Astrocyte of the hippocampus (primary cell): ENCODE data around the gene UGT1A9.
A peak's percentile ranks its signal among the peaks of the same experiment; 100 is the strongest.
"Not testable (repeated sequence)": the region's sequence is repeated elsewhere in the genome, so short reads cannot be mapped to it uniquely, and the experiment has no call there.

Experiments used
- DNase-seq: peaks from one replicate; pipeline ENCODE4 v3.0.0; 2011; ENCODE audit warnings: low read depth, low spot score

The UGT1A9 gene

DNA sequence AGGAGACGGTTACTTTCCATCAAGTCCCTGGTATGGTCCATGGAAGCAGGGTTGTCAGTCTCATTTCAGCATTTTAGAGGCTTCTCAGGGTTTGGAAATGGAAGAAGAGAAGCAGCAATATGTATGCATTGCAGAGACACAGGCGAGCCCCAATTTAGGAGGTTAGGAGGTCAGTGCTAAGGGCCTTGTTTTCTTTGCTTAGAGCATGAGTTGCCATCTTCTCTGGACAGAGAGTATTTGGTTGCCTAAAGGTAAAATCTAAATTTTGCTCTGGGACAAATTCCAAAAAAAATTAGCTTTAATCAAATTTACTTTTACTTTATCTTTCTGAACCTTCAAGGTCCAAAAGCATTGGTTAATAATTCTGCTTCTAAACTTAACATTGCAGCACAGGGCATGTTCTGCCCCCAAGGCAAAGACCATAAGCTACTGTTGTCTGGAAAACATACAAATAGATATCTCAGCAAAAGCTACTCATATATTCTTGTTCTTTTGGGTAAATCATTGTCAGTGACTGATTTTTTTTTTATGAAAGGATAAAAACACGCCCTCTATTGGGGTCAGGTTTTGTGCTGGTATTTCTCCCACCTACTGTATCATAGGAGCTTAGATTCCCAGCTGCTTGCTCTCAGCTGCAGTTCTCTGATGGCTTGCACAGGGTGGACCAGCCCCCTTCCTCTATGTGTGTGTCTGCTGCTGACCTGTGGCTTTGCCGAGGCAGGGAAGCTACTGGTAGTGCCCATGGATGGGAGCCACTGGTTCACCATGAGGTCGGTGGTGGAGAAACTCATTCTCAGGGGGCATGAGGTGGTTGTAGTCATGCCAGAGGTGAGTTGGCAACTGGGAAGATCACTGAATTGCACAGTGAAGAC is at the start of gene UGT1A9:
UGT1A9 (plus strand) TSS at position 609 of the 872 bp plus-strand sequence; CDS start at position 646, 37 bp downstream.
- no peak for DNase-seq

DNA sequence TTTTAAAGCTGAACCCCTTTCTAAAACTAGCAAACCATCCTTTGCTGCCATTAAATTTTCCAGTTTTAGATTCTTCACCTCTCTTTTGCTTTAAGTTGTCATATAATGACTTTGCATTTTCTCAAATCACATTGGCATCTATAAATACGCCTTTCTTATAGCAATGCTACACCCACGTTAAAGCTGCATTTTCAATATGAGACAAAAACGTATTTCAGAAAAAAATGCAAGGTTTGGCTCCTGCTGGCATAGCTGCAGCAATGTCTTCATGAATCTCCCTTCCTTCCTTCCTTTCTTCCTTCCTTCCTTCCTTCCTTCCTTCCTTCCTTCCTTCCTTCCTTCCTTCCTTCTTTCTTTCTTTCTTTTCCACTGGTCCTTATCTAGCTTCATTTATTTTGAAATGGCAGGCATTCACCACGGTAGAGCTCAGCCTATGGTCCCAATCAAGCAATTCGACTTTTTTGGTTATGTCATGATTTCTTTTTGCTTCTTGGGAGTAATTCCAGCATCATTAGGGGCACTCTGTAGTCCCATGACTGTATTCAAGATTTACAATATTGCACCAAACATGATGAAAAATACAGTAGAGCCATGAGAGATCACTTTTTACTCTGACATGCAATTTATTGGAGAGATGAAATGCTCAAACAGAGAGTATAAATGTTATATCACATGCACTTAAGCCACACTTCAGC is 44.2 kb upstream of the UGT1A9 start:
- no peak for DNase-seq

DNA sequence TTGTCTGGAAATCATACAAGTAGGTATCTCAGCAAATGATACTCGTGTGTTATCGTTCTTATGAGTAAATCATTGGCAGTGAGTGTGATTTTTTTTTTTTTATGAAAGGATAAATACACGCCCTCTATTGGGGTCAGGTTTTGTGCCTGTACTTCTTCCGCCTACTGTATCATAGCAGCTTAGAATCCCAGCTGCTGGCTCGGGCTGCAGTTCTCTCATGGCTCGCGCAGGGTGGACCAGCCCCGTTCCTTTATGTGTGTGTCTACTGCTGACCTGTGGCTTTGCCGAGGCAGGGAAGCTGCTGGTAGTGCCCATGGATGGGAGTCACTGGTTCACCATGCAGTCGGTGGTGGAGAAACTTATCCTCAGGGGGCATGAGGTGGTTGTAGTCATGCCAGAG is 35.4 kb upstream of the UGT1A9 start, which contains the start of gene UGT1A10:
UGT1A10 (plus strand) TSS at position 143 of the 400 bp plus-strand sequence; CDS start at position 218, 75 bp downstream.
- DNase-seq: not testable (repeated sequence)

DNA sequence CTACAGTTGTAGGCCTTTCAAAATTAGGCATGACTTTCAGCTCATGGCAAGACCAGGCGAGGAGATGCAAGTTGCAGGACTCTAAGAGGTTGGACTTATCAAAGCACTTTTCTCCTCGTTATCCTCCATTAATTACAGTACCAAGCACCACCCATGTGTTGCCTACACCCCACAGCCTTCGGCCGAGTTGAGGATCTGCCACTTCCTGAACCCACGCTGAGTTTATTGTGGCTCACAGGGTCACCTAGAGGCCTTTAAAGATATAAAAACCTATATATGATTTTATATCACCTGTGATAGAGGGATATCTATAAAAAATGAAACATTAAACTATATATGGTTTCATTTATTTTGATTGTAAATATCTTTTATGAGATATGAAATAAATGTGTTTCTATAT is 32.9 kb upstream of the UGT1A9 start:
- no peak for DNase-seq

DNA sequence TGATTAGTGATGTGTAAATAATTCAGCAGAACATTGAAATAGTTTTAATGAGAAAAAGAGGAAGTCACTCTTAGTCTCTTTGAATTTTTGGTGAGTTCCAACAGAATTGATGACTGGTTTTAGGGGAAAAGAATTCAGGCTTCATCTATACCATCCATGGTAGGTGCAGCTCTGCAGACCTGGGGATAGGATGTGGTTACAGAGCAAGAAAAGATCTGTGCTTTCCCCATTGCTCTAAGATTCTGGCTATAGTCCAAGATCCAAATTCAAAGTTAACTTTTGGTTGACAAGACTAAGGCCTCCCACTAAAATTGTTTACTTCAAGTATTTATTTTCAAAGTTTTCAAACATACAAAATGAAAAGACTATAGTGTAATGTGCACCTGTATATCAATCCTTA is 31.8 kb upstream of the UGT1A9 start:
- no peak for DNase-seq

DNA sequence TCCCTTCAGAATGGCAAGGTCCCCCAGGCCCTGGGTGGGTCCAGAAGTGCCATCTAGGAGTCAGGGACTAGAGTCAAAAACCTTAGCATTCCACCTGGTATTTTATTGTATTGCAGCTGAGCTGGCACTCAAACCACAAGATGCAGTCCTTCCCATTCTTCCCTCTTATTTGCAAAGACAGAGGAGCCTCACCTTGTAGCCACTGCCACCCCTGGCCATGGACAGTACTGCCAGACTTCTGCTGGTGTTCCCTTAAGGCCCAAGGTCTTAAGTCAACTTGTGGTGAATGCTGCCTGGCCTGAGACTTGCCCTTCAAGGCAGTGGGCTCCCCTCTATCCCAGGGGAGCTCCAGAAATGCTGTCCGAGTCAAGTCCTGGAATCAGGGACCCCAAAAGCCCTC is 28.6 kb upstream of the UGT1A9 start:
- DNase-seq: no peak

DNA sequence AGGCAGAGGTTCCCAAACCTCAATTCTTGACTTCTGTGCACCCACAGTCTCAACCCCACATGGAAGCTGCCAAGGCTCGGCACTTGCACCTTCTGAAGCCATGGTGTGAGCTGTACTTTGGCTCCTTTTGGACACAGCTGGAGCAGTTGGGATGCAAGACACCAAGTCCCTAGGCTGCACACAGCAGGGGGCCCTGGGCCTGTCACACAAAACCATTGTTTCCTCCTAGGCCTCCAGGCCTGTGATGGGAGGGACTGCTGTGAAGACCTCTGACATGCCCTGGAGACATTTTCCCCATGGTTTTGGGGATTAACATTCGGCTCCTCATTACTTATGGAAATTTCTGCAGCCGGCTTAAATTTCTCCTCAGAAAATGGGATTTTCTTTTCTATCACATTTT is 25.7 kb upstream of the UGT1A9 start:
- DNase-seq: not testable (repeated sequence)

DNA sequence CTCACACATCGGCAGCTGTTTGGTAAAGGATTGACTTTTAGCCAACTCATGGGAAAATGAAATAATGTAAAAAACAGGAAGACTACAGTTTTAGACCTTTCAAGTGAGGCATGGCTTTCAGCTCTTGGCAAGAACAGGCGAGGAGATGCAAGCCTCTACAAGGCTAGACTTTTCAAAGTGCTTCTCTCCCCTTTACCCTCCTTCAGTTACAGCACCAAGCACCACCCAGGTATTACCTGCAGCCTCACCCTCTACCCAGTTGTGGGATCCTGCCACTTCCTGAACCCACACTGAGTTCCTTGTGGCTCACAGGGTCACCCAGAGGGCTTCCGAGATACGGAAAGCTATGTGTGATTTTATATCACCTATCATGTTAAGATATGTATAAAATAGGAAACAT is 20.7 kb upstream of the UGT1A9 start:
- DNase-seq: no peak

DNA sequence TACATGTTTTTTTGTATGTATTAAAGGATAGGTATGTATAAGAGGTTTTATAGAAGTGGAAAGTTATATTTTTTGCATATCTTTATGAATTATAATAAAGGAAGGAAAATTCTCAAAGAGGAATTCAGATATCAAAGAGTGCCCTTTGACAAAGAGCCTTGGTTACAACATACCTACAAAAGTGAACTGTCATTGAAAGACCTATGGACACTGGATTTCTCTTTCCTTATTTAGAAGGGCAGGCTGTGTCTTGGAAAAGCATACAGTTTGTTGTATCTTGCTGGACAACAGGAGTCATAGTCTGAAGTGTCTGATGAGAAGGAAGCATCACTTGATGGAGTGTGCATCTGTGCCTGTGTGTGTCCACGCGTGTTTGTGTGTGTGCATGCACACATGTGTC is 20.3 kb upstream of the UGT1A9 start:
- DNase-seq: no peak

DNA sequence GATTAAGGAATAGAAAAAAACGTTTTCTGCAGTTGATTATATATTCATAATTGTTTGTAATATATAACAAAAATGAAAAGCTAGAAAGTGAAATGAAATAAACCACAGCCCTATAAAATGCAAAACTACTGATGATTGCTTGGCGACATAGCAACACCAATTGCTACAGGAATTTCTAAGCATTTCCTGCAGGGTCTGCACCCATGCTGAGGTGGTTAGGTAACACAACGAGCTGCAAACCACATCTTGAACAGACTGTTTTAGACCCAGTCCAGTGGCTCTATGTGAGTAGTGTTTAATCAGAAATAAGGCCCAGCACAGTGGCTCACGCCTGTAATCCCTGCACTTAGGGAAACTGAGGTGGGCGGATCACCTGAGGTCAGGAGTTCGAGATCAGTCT is 17.2 kb upstream of the UGT1A9 start:
- DNase-seq: no peak

DNA sequence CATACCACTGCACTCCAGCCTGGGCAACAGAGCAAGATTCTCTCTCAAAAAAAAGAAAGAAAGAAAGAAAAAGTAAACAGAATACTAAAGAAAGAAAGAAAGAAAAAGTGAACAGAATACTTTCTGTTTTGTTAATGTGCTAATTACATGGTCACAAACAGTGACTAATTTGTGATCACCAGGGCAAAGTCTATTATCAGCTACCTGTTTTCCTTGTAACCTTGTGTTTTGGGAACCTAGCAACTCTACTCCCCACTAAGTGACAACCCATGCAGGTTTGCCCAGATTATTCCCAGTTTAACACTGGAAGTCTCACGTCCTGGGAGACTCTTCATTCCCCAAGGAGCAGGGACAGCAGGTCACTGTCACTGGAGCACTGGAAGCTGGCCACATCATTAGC is 16.7 kb upstream of the UGT1A9 start:
- DNase-seq: no peak

DNA sequence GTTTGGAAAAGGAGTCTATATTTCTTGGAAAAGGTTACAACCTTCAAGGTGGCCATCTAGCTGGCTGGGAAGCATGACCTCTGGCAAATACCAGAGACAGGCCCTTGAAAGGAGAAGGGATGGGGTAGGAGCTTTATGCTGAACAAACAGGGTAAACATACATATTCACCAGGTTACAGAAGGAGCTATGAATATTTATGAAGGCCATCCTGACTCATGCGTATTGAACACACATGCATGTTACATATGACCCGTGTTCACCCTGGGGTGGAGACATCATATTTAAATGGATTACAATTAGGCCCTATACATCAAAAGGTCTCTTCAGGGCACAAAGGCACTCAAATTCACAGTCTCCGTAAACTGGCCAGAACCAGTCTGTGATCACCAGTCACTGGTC is 15.8 kb upstream of the UGT1A9 start:
- not testable (repeated sequence) for DNase-seq

DNA sequence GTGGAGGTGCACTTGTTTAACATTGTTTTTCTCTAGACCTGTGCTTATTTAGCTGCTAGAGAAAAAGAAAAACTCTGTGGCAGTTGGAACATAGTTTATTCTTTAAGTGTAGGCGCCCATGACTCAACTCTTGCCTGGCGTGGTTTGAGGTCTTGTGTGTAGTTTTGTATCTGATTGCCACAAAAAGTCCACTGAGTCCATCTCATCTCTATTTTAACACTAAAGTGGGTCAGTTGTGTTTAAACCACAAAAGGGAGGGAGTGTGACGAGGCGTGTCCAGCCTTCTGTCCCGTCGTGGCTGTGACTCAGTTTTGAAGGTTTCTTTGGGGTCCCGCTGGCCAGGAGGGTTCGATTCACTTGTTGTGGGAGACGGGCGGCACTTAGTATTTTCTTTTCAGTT is 15.3 kb upstream of the UGT1A9 start:
- DNase-seq: no peak

DNA sequence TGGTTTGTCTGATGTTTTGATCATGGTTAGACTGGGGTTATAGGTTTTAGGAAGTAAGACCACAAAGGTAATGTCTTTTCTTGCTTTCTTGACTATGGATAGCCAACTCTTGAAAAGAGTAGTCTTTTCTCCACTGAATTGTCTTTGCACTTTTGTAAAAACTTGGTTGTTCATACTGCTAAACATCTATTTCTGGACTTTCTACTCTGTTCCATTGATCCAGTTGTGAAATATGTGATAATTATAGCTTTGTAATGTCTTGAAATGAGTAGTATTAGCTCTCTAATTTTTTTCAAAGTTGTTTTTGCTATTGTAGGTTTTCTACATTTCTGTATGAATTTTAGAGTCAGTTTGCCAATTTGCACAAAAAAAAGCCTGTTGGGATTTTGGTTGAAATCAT is 13.1 kb upstream of the UGT1A9 start:
- no peak for DNase-seq

DNA sequence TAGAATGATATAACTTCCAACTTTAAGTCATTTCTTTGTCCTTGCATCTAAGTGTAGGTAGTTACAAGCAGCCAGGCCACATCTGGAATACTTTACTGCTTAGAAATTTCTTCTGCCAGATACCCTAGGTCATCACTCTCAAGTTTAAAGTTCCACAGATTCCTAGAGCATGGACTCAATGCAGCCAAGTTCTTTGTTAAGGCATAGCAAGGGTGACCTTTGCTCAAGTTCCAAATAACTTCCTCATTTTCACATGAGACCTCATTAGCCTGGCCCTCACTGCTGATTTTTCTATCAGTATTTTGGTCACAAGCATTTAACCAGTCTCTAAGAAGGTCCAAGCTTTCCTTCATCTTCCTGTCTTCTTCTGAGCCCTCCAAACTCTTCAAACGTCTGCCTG is 7.8 kb upstream of the UGT1A9 start:
- DNase-seq: no peak

DNA sequence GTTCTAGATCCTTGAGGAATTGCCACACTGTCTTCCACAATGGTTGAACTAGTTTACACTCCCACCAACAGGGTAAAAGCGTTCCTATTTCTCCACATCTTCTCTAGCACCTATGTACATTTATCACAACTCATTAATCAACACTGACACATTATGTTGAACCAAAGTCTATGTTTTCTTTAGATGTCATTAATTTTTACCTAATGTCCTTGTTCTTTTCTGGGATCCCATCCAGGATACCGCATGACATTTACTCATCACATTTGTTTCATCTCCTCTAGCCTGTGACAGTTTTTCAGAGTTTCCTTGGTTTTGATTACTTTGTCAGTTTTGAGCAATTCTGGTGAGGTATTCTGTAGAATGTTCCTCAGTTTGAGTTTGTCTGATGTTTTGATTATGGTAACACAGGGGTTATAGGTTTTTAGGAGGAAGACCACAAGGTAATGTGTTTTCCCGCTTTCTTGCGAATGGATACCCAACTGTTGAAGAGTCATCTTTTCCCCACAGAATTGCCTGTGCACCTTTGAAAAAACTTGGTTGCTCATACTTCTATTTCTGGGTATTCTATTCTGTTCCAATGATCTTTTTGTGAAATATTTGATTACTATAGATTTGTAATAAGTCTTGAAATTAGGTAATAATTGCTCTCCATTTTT is 3.0 kb upstream of the UGT1A9 start:
- no peak for DNase-seq

DNA sequence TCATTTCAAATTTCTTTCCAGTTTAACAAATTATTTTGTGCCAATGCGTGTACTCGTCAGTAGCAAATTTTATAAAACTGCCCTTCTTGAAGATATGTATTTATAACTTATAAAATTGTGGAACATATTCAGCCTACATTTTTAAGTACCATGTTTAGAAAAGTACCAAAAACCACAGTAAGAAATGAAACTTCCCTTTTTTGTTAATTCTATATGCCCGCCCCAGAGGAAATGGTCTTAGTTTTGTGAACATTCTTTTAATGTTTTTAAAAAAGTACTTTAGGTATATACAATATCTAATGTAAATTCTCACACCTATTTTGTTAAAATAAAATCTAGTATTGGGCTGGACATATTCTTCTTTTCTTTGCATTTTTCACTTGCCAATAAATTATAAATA is 1.2 kb downstream of the UGT1A9 start:
- DNase-seq: no peak

DNA sequence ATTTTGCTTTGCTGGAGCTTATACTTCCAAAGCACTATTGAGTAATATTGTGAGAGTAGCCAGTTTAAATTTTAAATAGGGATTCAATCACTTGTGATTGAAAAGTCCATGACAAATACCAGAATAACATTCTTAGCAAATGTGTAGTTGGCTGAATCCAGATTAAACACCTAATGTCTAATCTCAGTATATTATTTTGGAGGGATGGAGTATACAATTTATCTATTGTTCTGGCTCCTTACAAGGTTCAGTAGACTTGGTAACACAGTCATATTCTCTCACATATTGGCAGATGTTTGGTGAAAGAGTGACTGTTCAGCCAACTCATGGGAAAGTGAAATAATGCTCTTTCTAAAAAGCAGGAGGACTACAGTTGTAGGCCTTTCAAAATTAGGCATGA is 2.2 kb downstream of the UGT1A9 start:
- no peak for DNase-seq

DNA sequence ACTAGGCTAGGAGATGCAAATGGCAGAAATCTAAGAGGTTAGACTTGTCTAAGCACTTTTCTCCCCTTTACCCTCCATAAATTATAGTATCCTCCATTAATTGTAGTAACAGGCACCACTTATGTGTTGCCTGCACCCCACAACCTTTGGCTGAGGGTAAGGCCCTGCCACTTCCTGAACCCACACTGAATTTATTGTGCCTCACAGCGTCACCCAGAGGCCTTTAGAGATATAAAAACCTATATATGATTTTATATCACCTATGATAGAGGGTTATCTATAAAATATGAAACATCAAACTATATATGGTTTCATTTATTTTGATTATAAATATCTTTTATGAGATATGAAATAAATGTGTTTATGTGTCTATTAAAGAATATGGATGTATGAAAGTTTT is 2.6 kb downstream of the UGT1A9 start:
- no peak for DNase-seq

DNA sequence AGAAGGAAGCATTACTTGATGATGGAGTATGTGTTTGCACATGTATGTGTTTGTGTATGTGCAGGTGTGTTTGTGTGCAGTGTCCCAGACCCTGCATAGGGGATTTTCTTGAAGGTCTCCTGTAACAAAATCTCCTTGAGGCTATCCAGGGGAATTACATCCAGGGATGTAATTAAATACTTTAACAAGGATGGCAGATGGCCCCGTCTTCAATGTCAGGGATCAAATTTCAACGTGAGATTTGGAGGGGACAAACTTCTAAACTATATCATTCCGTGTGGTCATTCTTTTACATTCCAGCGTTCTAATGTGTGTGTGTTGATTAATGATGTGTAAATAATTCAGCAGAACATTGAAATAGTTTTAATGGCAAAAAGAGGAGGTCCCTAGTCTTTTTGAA is 3.3 kb downstream of the UGT1A9 start:
- DNase-seq: no peak

DNA sequence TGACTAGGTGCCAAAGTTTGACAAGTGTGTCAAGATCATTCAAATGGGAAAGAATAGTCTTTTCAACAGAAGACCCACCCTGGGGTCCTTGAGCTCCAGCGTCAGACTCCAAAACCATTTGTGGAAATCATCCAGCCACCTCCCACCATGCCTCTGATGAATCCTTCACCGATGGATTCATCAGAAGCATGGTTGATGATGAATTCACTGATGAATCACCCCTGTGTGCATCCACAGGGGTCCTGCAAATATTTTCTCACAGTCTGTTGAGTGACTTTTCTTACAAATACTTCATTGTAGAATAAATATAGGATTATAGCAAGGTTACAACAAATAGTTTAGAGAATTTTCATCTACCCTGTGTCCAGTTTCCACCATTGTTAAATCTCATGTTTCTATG is 4.3 kb downstream of the UGT1A9 start:
- peak; percentile 14 for DNase-seq

DNA sequence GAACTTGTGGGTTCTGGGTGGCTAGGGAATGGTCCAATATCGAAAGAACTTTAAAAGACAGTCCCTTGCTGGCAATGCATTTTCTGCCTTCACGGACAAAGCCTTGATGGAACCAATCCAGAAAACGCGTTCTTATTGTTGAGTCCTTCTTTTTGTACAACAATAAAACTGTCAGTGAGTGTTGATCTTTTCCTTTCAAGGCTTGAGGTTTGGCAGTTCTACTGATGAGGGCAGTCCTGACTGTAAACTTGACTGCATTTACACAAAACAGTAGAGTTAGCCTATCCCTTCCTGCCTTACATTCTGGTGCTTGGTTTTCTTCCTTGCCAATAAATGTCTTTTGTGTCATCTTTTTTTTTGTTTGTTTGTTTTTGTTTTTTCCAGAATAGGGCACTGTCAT is 7.5 kb downstream of the UGT1A9 start:
- peak; percentile 7 for DNase-seq
